HepG2 (cell line): ENCODE data around the gene TMEM95. TPM values are rescaled to one million over a fixed set of nuclear protein-coding genes. Genes with fewer than 3 reads are reported as not detected.

Experiments used
- ATF7-NPFF ChIP-seq: sonication (generic); formaldehyde crosslinking; IDR thresholded peaks from 2 replicates; pipeline ENCODE4 v1.8.1; 2023; ENCODE audit warnings: mild to moderate bottlenecking, low read depth, missing genetic modification reagents, moderate library complexity
- CEBPZ ChIP-seq: IDR thresholded peaks from 2 replicates; pipeline ENCODE4 v1.6.1; 2012; ENCODE audit warnings: low read length, improper control_type of control experiment
- ELF3 ChIP-seq: IDR thresholded peaks from 2 replicates; pipeline ENCODE4 v1.6.1; 2016; ENCODE audit warnings: missing genetic modification reagents, missing compliant biosample characterization
- GTF2F1 ChIP-seq: fragments of 150-350 bp; IDR thresholded peaks from 2 replicates; pipeline ENCODE4 v1.6.1; 2014; ENCODE audit warnings: low read length
- HMG20A ChIP-seq: IDR thresholded peaks from 2 replicates; pipeline ENCODE4 v1.6.1; 2016; ENCODE audit warnings: borderline replicate concordance
- HOMEZ ChIP-seq: IDR thresholded peaks from 2 replicates; pipeline ENCODE4 v1.6.1; 2016; ENCODE audit warnings: low read depth
- KDM4B ChIP-seq: sonication (generic); formaldehyde crosslinking; IDR thresholded peaks from 2 replicates; pipeline ENCODE4 v1.4.0; 2020; ENCODE audit warnings: missing genetic modification reagents
- MAZ ChIP-seq, 2 experiments: sonication (generic) in 1 of 2; formaldehyde crosslinking in 1 of 2; IDR thresholded peaks; 2 replicates each; pipeline versions ENCODE4 v1.5.0 to v1.6.1; 2012 to 2020; ENCODE audit warnings: low read depth in 2 of 2, mild to moderate bottlenecking in 2 of 2, borderline replicate concordance in 1 of 2, improper control_type of control experiment in 1 of 2, low read length in 1 of 2, missing genetic modification reagents in 1 of 2, moderate library complexity in 1 of 2
- MLX ChIP-seq: IDR thresholded peaks from 2 replicates; pipeline ENCODE4 v1.6.1; 2016
- NFIB ChIP-seq: sonication (generic); formaldehyde crosslinking; IDR thresholded peaks from 2 replicates; pipeline ENCODE4 v1.9.0; 2021; ENCODE audit warnings: missing genetic modification reagents, mild to moderate bottlenecking, borderline replicate concordance
- PITX1 ChIP-seq: sonication (generic); formaldehyde crosslinking; IDR thresholded peaks from 2 replicates; pipeline ENCODE4 v1.5.1; 2020; ENCODE audit warnings: mild to moderate bottlenecking, missing genetic modification reagents
- RORA ChIP-seq: sonication (generic); formaldehyde crosslinking; IDR thresholded peaks from 2 replicates; pipeline ENCODE4 v1.5.0; 2020; ENCODE audit warnings: mild to moderate bottlenecking, missing genetic modification reagents, moderate library complexity
- SNAPC5 ChIP-seq: sonication (generic); formaldehyde crosslinking; IDR thresholded peaks from 2 replicates; pipeline ENCODE4 v1.8.1; 2023; ENCODE audit warnings: mild to moderate bottlenecking, missing genetic modification reagents, borderline replicate concordance
- STAT5B ChIP-seq: sonication (generic); formaldehyde crosslinking; IDR thresholded peaks from 2 replicates; pipeline ENCODE4 v1.4.0; 2020; ENCODE audit warnings: missing genetic modification reagents
- TFDP1 ChIP-seq: IDR thresholded peaks from 2 replicates; pipeline ENCODE4 v1.6.1; 2016; ENCODE audit warnings: missing compliant biosample characterization, missing genetic modification reagents, borderline replicate concordance
- TIGD3 ChIP-seq: sonication (generic); formaldehyde crosslinking; IDR thresholded peaks from 2 replicates; pipeline ENCODE4 v1.5.1; 2020; ENCODE audit warnings: mild to moderate bottlenecking, missing genetic modification reagents, borderline replicate concordance
- ZNF260 ChIP-seq: sonication (generic); formaldehyde crosslinking; IDR thresholded peaks from 2 replicates; pipeline ENCODE4 v1.4.0; 2020; ENCODE audit warnings: missing genetic modification reagents, low read depth, mild to moderate bottlenecking, borderline replicate concordance
- ZNF597 ChIP-seq: sonication (generic); formaldehyde crosslinking; IDR thresholded peaks from 2 replicates; pipeline ENCODE4 v1.5.0; 2020; ENCODE audit warnings: missing genetic modification reagents
- ZNF615 ChIP-seq: sonication (generic); formaldehyde crosslinking; IDR thresholded peaks from 2 replicates; pipeline ENCODE4 v1.5.0; 2020; ENCODE audit warnings: mild to moderate bottlenecking, missing genetic modification reagents, borderline replicate concordance
- polyA plus RNA-seq, 8 experiments: library from polyadenylated mRNA; depleted of rRNA in 3 of 8; stranded (reverse) in 7 of 8; unstranded in 1 of 8; fragments of >200 nt; fragmentation: Illumina TruSeq in 4 of 8; extraction: Trizol in 4 of 8; gene quantifications; 2 replicates each; pipeline versions ENCODE4 v1.2.1 to v1.2.3, GENCODE V29; 2011 to 2016; ENCODE audit warnings: low read depth in 4 of 8, missing spikeins in 1 of 8, mixed read lengths in 1 of 8; ENCODE audit not compliant: insufficient read depth in 1 of 8
- total RNA-seq, 5 experiments: library from RNA; depleted of rRNA; stranded (reverse); fragments of >200 nt; fragmentation: Illumina TruSeq; extraction: Trizol; gene quantifications; 2 replicates each; pipeline ENCODE4 v1.2.3, GENCODE V29; 2016; ENCODE audit warnings: low read depth in 1 of 5

TMEM95 gene
- total and polyA plus RNA-seq, 2 of the 13 experiments (the other 11 are each of a cell fraction or from before 2014, with no cell fraction given) = not detected

- TF ChIP-seq HOMEZ (CRISPR knock-in tag) (no peak), ZNF597 (CRISPR knock-in tag) (no peak), RORA (CRISPR knock-in tag) (no peak), TFDP1 (CRISPR knock-in tag) (peak; percentile 72; the same call in 1 of the 2 replicates), TIGD3 (no peak), ZNF615 (no peak), ZNF260 (CRISPR knock-in tag) (no peak), HMG20A (CRISPR knock-in tag) (no peak), STAT5B (CRISPR knock-in tag) (no peak), MAZ (IDR thresholded peaks at IDR 0.05; ENCODE audit: borderline replicate concordance, low read depth, low read length) (peak; percentile 89), MAZ (CRISPR knock-in tag; IDR thresholded peaks at IDR 0.05; ENCODE audit: low read depth) (peak; percentile 81), SNAPC5 (CRISPR knock-in tag) (no peak), ATF7-NPFF (peak; percentile 32; the same call in 1 of the 2 replicates), KDM4B (CRISPR knock-in tag) (0 out of 2 replicates have a peak, but pooled peaks have one; percentile 13), CEBPZ (no peak), ELF3 (CRISPR knock-in tag) (no peak), GTF2F1 (no peak), PITX1 (CRISPR knock-in tag) (peak; percentile 51; the same call in 1 of the 2 replicates), NFIB (no peak), MLX (CRISPR knock-in tag) (no peak)
Measured at GRCh38 chr17:7329374-7329996, 25.5 kb upstream of the TMEM95 start (continued).
